Stimulated activated CD4-positive, alpha-beta T cell treated with anti-CD3 and anti-CD28 coated beads, Interleukin-4, amount 100 ng/mL, for 48 hours (primary cell): Measurements from ENCODE around the gene KIRREL3.

Source experiments
- DNase-seq, 2 donors: peaks; one replicate each; pipeline ENCODE4 v3.0.0-alpha.2; 2020; ENCODE audit warnings: low read depth in 2 of 2

KIRREL3 gene

GRCh38 chr11:126578426-126578825 is 422.1 kb downstream of the KIRREL3 start:
- DNase-seq: no peak

- no peak for DNase-seq
Observed at GRCh38 chr11:126578021-126578420, 422.5 kb downstream of the KIRREL3 start.

- no peak for DNase-seq
Observed at GRCh38 chr11:126575849-126576248, 424.7 kb downstream of the KIRREL3 start.

GRCh38 chr11:126573325-126573978 is 427.1 kb downstream of the KIRREL3 start:
- DNase-seq: no peak

- DNase-seq: no peak
Observed at GRCh38 chr11:126570489-126570888, 430.1 kb downstream of the KIRREL3 start.

- DNase-seq: no peak
Observed at GRCh38 chr11:126567419-126567818, 433.2 kb downstream of the KIRREL3 start.

GRCh38 chr11:126564566-126564965 is 436.0 kb downstream of the KIRREL3 start:
- DNase-seq: no peak

GRCh38 chr11:126561327-126561893 is 439.2 kb downstream of the KIRREL3 start:
- peak; percentile 1 to 4 for DNase-seq

GRCh38 chr11:126560221-126560620 is 440.3 kb downstream of the KIRREL3 start:
- DNase-seq: no peak

- DNase-seq: no peak
Observed at GRCh38 chr11:126548581-126549550, 451.7 kb downstream of the KIRREL3 start.

- DNase-seq: no peak
Observed at GRCh38 chr11:126547691-126548090, 452.9 kb downstream of the KIRREL3 start.

GRCh38 chr11:126547161-126547560 is 453.4 kb downstream of the KIRREL3 start:
- no peak for DNase-seq

- DNase-seq: no peak
Observed at GRCh38 chr11:126546694-126547093, 453.9 kb downstream of the KIRREL3 start.

GRCh38 chr11:126546191-126546590 is 454.4 kb downstream of the KIRREL3 start:
- no peak for DNase-seq

GRCh38 chr11:126545057-126545555 is 455.5 kb downstream of the KIRREL3 start:
- no peak for DNase-seq

- no peak for DNase-seq
Observed at GRCh38 chr11:126544108-126545056, 456.2 kb downstream of the KIRREL3 start.

- no peak for DNase-seq
Observed at GRCh38 chr11:126543691-126544090, 456.9 kb downstream of the KIRREL3 start.

GRCh38 chr11:126542334-126543015 is 458.1 kb downstream of the KIRREL3 start:
- no peak for DNase-seq

- no peak for DNase-seq
Observed at GRCh38 chr11:126538071-126538470, 462.5 kb downstream of the KIRREL3 start.

GRCh38 chr11:126537492-126537891 is 463.1 kb downstream of the KIRREL3 start:
- DNase-seq: no peak
